ENCODE data around the gene LCN10. TPM values are rescaled to one million over a fixed set of nuclear protein-coding genes. Genes with fewer than 3 reads are reported as not detected.

LCN10 gene
- total and polyA plus RNA-seq, 2 of the 13 experiments (the other 11 are each of a cell fraction or from before 2014, with no cell fraction given): 0.53 to 0.61 TPM

- TF ChIP-seq TEAD3 (CRISPR knock-in tag; optimal IDR thresholded peaks at IDR 0.05; ENCODE audit: borderline replicate concordance) (no peak), ZNF543 (CRISPR knock-in tag; IDR thresholded peaks at IDR 0.05) (no peak), HOXA7 (CRISPR knock-in tag; IDR thresholded peaks at IDR 0.05) (no peak), POLR2G (IDR thresholded peaks at IDR 0.05; ENCODE audit: low read depth, low read length) (no peak), GABPA (IDR thresholded peaks at IDR 0.05; ENCODE audit: low read depth, low read length) (no peak), GABPA (CRISPR knock-in tag; IDR thresholded peaks at IDR 0.05; ENCODE audit: low read depth) (no peak), ZBTB10 (CRISPR knock-in tag; IDR thresholded peaks at IDR 0.05; ENCODE audit: borderline replicate concordance) (no peak), MXD3 (CRISPR knock-in tag; IDR thresholded peaks at IDR 0.05) (no peak), ATRX (CRISPR knock-in tag; IDR thresholded peaks at IDR 0.05; ENCODE audit: borderline replicate concordance) (no peak), HDAC2 (CRISPR knock-in tag; IDR thresholded peaks at IDR 0.05) (no peak), PHF5A (CRISPR knock-in tag; IDR thresholded peaks at IDR 0.05; ENCODE audit: low read depth, unreplicated experiment) (no peak), ZFP36 (IDR thresholded peaks at IDR 0.05; ENCODE audit: borderline replicate concordance, low read depth, low read length, partially characterized antibody) (no peak), ATAD3A (CRISPR knock-in tag; IDR thresholded peaks at IDR 0.05) (no peak), ZNF510 (CRISPR knock-in tag; IDR thresholded peaks at IDR 0.05; ENCODE audit: low read depth) (no peak), ZNF101 (CRISPR knock-in tag; IDR thresholded peaks at IDR 0.05; ENCODE audit: borderline replicate concordance, low read depth) (no peak), ZNF136 (CRISPR knock-in tag; IDR thresholded peaks at IDR 0.05; ENCODE audit: low read depth) (no peak), ZNF44 (CRISPR knock-in tag; IDR thresholded peaks at IDR 0.05) (no peak), SP1 (IDR thresholded peaks at IDR 0.05) (no peak), SP1 (CRISPR knock-in tag; IDR thresholded peaks at IDR 0.05) (no peak)
- no peak for ATAC-seq
- 20% methylated on average over 2 of the region's 8 CpGs for WGBS (ENCODE audit: low lambda C conversion rate)
- H2AFZ ChIP-seq (ENCODE audit: low read length): no peak overlapping the region
- no peaks in the 10 kb centered on the region for H3K9me3 ChIP-seq (ENCODE audit: low read length)
- in situ Hi-C loops (cut with HindIII; ENCODE audit: extremely low pct_ligation_motif_present, low pct_unique_long_range_greater_than_20kb) (no loop called here), intact Hi-C loops (cut with micrococcal nuclease; ENCODE audit: unreplicated experiment) (no loop called here)
- ChIA-PET CTCF (ENCODE audit: low intra/inter-chr PET ratio, low total read pairs) (no interaction called here), POLR2A (interaction anchor here (3.8 kb wide), 1 partner anchor 13 kb away, joined by 17 read pairs; no protein-coding TSS in a partner anchor)
- H3K79me2 ChIP-seq (ENCODE audit: insufficient read depth, low read length): no peaks in the 10 kb centered on the region
- no peak overlapping the region for H3K4me2 ChIP-seq (ENCODE audit: low read depth, low read length)
- H3K27me3 ChIP-seq (ENCODE audit: control insufficient read depth in 1 of 2, insufficient read depth in 2 of 2, low read length in 2 of 2): peaks cover 3 to 24% of the 10 kb centered on the region in 2 experiments; a peak in 3 of 5 replicates
- H3K4me3 ChIP-seq (replicated peaks in 1 of 3; ENCODE audit: insufficient read depth in 1 of 3, low read depth in 2 of 3, low read length in 3 of 3): no peak overlapping the region
- no peak overlapping the region for H3K9ac ChIP-seq (ENCODE audit: insufficient read depth, low read depth, low read length)
- no peaks in the 10 kb centered on the region for H4K20me1 ChIP-seq (ENCODE audit: insufficient read depth, low read length)
- BruUV-seq (replicated peaks): no TSS peak
- H3K36me3 ChIP-seq (replicated peaks in 1 of 2; ENCODE audit: control insufficient read depth in 1 of 2, insufficient read depth in 2 of 2, low read length in 2 of 2): no peaks in the 10 kb centered on the region
- no peak overlapping the region for H3K27ac ChIP-seq (ENCODE audit: extremely low read length, insufficient read depth, low read length)
- DNase-seq (ENCODE audit: low spot score): no peak
- peaks cover 20% of the 10 kb centered on the region for H3K4me1 ChIP-seq (ENCODE audit: insufficient read depth, low read length)
- FAIRE-seq: no peak
These were observed 27.9 kb downstream of the LCN10 start for GRCh38 chr9:136714893-136715274.
